Inflammatory macrophage treated with lipopolysaccharide for 4 hours (primary cell): Measurements from ENCODE around the gene FMN1.

ENCODE experiments used
- DNase-seq: peaks from one replicate; pipeline ENCODE4 v3.0.0-alpha.2; 2020

The FMN1 gene

DNA sequence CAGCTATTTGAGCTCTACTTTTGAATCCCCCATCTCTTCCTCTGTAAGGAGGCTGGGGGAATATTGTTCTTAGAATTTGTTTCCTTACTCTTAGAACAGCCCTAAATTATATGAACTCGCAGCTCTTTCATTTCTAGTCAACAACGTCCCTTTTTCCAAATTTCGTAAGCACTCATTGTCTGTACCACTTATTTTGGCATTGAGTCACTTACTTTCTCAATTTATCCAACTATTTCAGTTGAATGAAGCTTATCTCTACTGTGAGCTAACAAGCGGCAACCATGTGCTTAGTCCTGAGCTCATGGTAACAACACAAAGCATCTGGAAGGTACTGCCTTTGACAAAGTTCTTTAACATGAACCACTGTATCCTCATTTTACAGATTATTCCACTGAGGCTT is 285.6 kb downstream of the FMN1 start:
- peak; percentile 93 for DNase-seq

- DNase-seq = peak; percentile 94
Measured at GRCh38 chr15:32908135-32908801, 286.2 kb downstream of the FMN1 start.

- no peak for DNase-seq
Measured at GRCh38 chr15:32905481-32905880, 289.0 kb downstream of the FMN1 start.

DNA sequence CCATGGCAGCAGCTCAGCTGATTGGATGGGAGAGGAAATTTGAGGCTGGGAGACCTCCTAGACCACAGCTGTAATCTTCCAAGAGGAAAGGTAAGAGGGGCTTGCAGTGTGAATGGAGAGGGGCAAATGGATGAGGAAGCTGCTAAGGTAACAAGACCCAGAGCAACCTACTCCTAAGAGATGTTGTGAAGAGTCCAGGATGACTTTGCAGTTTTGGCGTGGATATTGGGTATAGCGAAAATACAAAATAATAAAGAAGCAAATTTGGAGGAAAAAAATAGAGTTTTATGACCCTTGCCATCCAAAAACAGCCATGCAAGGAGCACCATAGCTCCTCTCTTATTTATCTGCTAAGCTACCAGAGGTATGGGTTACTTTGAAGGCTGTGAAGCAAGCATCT is 290.1 kb downstream of the FMN1 start:
- no peak for DNase-seq

GRCh38 chr15:32903591-32904290 is 290.8 kb downstream of the FMN1 start:
- DNase-seq = no peak

- no peak for DNase-seq
Measured at GRCh38 chr15:32901995-32902394, 292.5 kb downstream of the FMN1 start.

GRCh38 chr15:32901192-32901591 is 293.3 kb downstream of the FMN1 start:
- no peak for DNase-seq

- no peak for DNase-seq
Measured at GRCh38 chr15:32899126-32899596, 295.4 kb downstream of the FMN1 start.

DNA sequence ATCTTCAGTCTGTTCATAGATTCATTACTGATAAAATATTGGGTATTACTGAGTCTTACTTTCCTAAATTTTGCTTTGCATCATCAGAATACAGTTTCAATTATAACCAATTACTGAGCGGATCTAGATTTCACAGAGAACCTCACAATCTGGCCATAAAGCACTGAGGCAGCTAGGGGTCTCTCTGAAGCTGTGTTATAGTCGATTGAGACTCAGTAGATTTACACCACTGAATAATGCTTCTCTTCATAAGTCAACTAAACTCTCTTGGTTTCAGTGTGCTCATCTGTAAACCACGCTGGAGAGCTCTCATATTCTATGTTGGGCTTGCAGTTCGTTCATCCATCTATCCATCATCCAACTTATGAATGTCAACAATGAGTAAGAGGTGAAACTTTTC is 296.1 kb downstream of the FMN1 start:
- DNase-seq = no peak

GRCh38 chr15:32893421-32893820 is 301.1 kb downstream of the FMN1 start:
- no peak for DNase-seq

DNA sequence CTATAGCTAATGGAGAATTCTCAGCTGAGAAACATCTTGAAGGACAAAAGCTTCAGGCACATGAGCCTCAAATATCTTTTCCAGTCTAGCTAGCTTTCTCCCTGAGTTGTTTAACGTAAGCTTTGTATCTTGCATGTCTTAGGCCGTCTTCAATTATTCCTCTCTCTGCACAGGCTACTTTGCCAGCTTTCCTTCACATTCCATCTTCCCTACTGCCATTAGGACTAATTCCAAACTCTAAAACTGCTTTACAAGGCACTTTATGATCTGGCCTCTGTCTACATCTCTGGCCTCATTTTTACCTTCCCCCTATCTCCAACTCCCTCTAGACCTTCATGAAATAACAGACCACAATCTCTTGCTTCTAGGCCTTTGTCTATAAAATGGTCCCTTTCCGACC is 305.3 kb downstream of the FMN1 start:
- DNase-seq = no peak

- DNase-seq = no peak
Measured at GRCh38 chr15:32888221-32888761, 306.2 kb downstream of the FMN1 start.

- no peak for DNase-seq
Measured at GRCh38 chr15:32887090-32887489, 307.4 kb downstream of the FMN1 start.

DNA sequence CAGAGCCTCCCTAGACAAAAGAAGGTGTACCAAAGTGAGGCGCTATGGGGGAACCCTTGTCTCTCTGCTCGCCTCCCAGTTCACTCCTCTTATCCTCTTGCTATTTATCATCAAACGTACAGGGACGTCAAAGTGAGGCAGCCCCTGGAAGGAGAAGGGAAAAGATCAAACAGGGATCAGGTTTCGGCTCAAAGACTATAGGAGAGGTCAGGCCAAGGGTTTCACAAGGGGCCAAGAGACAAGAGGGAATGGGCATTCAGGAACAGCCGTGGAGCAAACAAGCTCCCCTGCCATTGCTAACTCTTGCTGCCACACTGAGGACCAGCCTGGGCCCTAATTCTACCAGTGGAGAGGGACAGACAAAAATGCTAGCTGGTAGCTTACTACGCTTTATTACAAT is 308.1 kb downstream of the FMN1 start:
- DNase-seq = no peak

DNA sequence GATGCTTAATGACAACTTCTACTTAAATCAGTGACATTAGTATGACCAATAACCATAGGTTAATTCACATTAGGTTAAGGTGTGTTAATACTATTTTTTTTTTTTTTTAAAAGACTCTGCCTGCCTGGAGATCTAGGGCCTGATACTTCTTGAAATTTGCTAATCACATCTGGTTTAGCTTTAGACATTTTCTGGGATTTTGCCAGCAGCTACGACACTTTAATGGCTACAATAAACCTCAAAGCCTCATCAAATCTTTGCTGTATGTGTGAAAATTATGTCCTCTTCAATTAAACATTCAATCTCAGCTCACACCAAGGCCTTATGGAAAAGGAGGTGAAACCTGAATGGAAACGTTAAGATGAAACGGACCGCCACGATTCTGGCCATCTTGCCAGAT is 308.8 kb downstream of the FMN1 start:
- DNase-seq = no peak

- DNase-seq = no peak
Measured at GRCh38 chr15:32884146-32884545, 310.4 kb downstream of the FMN1 start.

DNA sequence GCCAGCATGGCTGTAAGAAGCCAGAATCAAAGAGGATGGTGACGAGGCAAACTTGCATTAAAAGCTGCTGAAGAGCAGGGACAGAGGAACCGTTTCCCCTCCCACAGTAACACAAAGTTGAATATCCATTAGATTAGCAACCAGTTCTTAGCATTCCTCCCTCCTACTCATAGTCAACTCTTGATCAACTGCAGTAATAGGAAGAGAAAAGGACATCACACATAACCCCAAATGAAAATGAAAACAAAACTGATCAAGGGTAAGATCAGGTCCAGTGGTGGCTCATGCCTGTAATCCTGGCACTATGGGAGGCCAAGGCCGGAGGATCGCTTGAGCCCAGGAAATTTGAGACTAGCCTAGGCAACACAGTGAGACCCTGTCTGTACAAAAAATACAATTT is 311.6 kb downstream of the FMN1 start:
- peak; percentile 68 for DNase-seq

DNA sequence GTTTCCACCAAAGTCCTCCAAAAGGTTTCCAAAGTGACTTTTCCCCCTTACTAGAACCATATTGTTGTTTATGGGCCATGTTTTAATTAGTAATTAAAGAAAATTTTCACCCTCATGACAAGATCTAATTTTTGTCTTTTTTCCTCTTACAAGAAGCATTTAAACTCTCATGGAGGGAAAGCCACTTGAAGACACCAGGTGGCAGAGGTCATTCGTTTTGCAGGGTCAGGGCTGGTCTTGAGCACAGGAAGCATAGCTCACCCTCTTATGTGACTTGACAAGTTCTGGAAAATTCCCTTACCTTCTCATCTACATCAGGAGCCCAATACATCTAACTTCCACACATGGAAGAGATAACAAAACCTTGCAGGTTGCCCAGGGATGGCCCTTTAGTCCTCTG is 313.0 kb downstream of the FMN1 start:
- DNase-seq = no peak

- DNase-seq = peak; percentile 57
Measured at GRCh38 chr15:32880642-32881041, 313.9 kb downstream of the FMN1 start.

DNA sequence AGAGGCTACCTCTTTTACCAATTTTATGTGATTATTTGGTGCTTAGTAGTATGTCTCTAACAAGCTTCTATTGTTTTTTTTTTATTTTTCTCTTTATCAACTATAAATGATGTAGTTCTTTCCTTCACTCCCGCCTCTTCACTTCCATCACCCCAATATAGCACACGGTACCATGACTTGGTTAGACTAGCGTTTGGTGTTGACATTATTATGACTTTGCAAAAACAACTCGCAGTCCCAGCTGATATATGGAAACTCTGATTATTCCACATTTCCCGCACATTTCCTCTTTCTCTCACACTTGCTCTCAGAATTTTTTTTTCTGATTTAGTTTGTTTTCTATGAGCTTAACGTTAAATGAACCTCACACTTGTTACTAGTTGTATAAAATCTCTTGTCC is 314.5 kb downstream of the FMN1 start:
- peak; percentile 72 for DNase-seq

- DNase-seq = peak; percentile 65
Measured at GRCh38 chr15:32878869-32879805, 315.4 kb downstream of the FMN1 start.

GRCh38 chr15:32878342-32878741 is 316.2 kb downstream of the FMN1 start:
- DNase-seq = no peak
